NCI-H2196 (cell line): ENCODE measurements around the gene DIS3L2.
"Not testable (repeated sequence)": the region's sequence is repeated elsewhere in the genome, so short reads cannot be mapped to it uniquely, and the experiment has no call there.

Experiments used
- DNase-seq: peaks from one replicate; lab custom pipeline; 2025; ENCODE audit not compliant: unreplicated experiment; lab: John Stamatoyannopoulos, UW

Gene DIS3L2

GRCh38 chr2:232363064-232363783 is 401.7 kb downstream of the DIS3L2 start:
- DNase-seq, result not testable (repeated sequence)

GRCh38 chr2:232363784-232364615 is 402.5 kb downstream of the DIS3L2 start:
- DNase-seq, result no peak

GRCh38 chr2:232364806-232365594 is 403.5 kb downstream of the DIS3L2 start:
- DNase-seq, result not testable (repeated sequence)

- peak; percentile 56 for DNase-seq
Measured at GRCh38 chr2:232365621-232366321, 404.3 kb downstream of the DIS3L2 start.

- not testable (repeated sequence) for DNase-seq
Measured at GRCh38 chr2:232366461-232366860, 404.9 kb downstream of the DIS3L2 start.

GRCh38 chr2:232367016-232367415 is 405.5 kb downstream of the DIS3L2 start:
- no peak for DNase-seq

- DNase-seq, result no peak
Measured at GRCh38 chr2:232367591-232368233, 406.2 kb downstream of the DIS3L2 start.

GRCh38 chr2:232368311-232368731 is 406.8 kb downstream of the DIS3L2 start:
- DNase-seq, result no peak

GRCh38 chr2:232369126-232369951 is 407.8 kb downstream of the DIS3L2 start:
- DNase-seq, result no peak

GRCh38 chr2:232370007-232370406 is 408.5 kb downstream of the DIS3L2 start:
- DNase-seq, result not testable (repeated sequence)

- DNase-seq, result no peak
Measured at GRCh38 chr2:232372231-232373208, 411.0 kb downstream of the DIS3L2 start.

GRCh38 chr2:232374356-232374755 is 412.8 kb downstream of the DIS3L2 start:
- DNase-seq, result no peak

- no peak for DNase-seq
Measured at GRCh38 chr2:232375164-232375563, 413.7 kb downstream of the DIS3L2 start.

GRCh38 chr2:232376260-232376659 is 414.7 kb downstream of the DIS3L2 start:
- DNase-seq, result no peak

- no peak for DNase-seq
Measured at GRCh38 chr2:232376713-232377112, 415.2 kb downstream of the DIS3L2 start.

GRCh38 chr2:232377319-232377718 is 415.8 kb downstream of the DIS3L2 start:
- DNase-seq, result no peak

GRCh38 chr2:232377841-232378734 is 416.6 kb downstream of the DIS3L2 start:
- no peak for DNase-seq
